Measurements from ENCODE around the gene DPYD. TPM values are rescaled to one million over a fixed set of nuclear protein-coding genes. Genes with fewer than 3 reads are reported as not detected.

The DPYD gene
- total RNA-seq, 2 experiments from 2014 or later: 34.4 to 35.9 TPM

- H3K27me3 Mint-ChIP-seq: no peaks in the 10 kb centered on the region
- Histone ChIP-seq H3K4me3 (ENCODE audit: low read length) (no peak overlapping the region), H3K9me3 (ENCODE audit: control insufficient read depth in 1 of 2, insufficient read depth in 1 of 2, low read length in 2 of 2) (peaks cover 0 to 5% of the 10 kb centered on the region in 2 experiments), H3K27ac (ENCODE audit: low read depth in 1 of 2, low read length in 2 of 2) (no peak overlapping the region), H3K4me1 (ENCODE audit: insufficient read depth, low read length) (no peaks in the 10 kb centered on the region), H3K27me3 (ENCODE audit: control insufficient read depth in 1 of 2, insufficient read depth in 2 of 2, low read length in 2 of 2) (no peaks in the 10 kb centered on the region), H3K36me3 (ENCODE audit: insufficient read depth, low read length) (no peaks in the 10 kb centered on the region)
- H3K4me1 Mint-ChIP-seq (ENCODE audit: low read depth): no peaks in the 10 kb centered on the region
- ChIA-PET POLR2A (no interaction called here), CTCF (no interaction called here)
- peaks cover 2% of the 10 kb centered on the region for H3K9me3 Mint-ChIP-seq
- intact Hi-C loops (cut with DNase I, micrococcal nuclease): no loop called here
- no peak for ATAC-seq (ENCODE audit: poor library complexity)
- no peak overlapping the region for H3K27ac Mint-ChIP-seq
- H3K36me3 Mint-ChIP-seq (ENCODE audit: low read depth): peaks cover 26% of the 10 kb centered on the region
- no peak overlapping the region for H3K4me3 Mint-ChIP-seq
- DNase-seq: no peak
- TF ChIP-seq CTCF (IDR thresholded peaks at IDR 0.05): no peak
Observed at GRCh38 chr1:97265630-97266029, 655.2 kb downstream of the DPYD start.

GRCh38 chr1:97262842-97263241 is 658.0 kb downstream of the DPYD start:
- POLR2A ChIA-PET: no interaction called here
- Mint-ChIP-seq H3K9me3 (no peaks in the 10 kb centered on the region), H3K27me3 (no peaks in the 10 kb centered on the region), H3K36me3 (ENCODE audit: low read depth) (peaks cover 15% of the 10 kb centered on the region), H3K4me3 (no peak overlapping the region), H3K4me1 (ENCODE audit: low read depth) (no peaks in the 10 kb centered on the region), H3K27ac (no peak overlapping the region)
- no peak for DNase-seq
- Histone ChIP-seq H3K9me3 (ENCODE audit: control insufficient read depth in 1 of 2, insufficient read depth in 1 of 2, low read length in 2 of 2) (no peaks in the 10 kb centered on the region), H3K27me3 (ENCODE audit: control insufficient read depth in 1 of 2, insufficient read depth in 2 of 2, low read length in 2 of 2) (no peaks in the 10 kb centered on the region), H3K36me3 (ENCODE audit: insufficient read depth, low read length) (no peaks in the 10 kb centered on the region), H3K4me3 (ENCODE audit: low read length) (no peak overlapping the region), H3K4me1 (ENCODE audit: insufficient read depth, low read length) (no peaks in the 10 kb centered on the region), H3K27ac (ENCODE audit: low read depth in 1 of 2, low read length in 2 of 2) (no peak overlapping the region)
- intact Hi-C loops (cut with DNase I, micrococcal nuclease): no loop called here
- no peak for TF ChIP-seq CTCF (IDR thresholded peaks at IDR 0.05)
- CTCF ChIA-PET: no interaction called here
- no peak for ATAC-seq (ENCODE audit: poor library complexity)

- CTCF ChIA-PET: no interaction called here
- Histone ChIP-seq H3K4me1 (ENCODE audit: insufficient read depth, low read length) (no peaks in the 10 kb centered on the region), H3K4me3 (ENCODE audit: low read length) (no peak overlapping the region), H3K27me3 (ENCODE audit: control insufficient read depth in 1 of 2, insufficient read depth in 2 of 2, low read length in 2 of 2) (no peaks in the 10 kb centered on the region), H3K27ac (ENCODE audit: low read depth in 1 of 2, low read length in 2 of 2) (no peak overlapping the region), H3K9me3 (ENCODE audit: control insufficient read depth in 1 of 2, insufficient read depth in 1 of 2, low read length in 2 of 2) (no peaks in the 10 kb centered on the region), H3K36me3 (ENCODE audit: insufficient read depth, low read length) (no peaks in the 10 kb centered on the region)
- intact Hi-C loops (cut with DNase I, micrococcal nuclease): no loop called here
- Mint-ChIP-seq H3K9me3 (no peaks in the 10 kb centered on the region), H3K27me3 (no peaks in the 10 kb centered on the region), H3K27ac (no peak overlapping the region), H3K4me3 (no peak overlapping the region), H3K36me3 (ENCODE audit: low read depth) (no peaks in the 10 kb centered on the region), H3K4me1 (ENCODE audit: low read depth) (no peaks in the 10 kb centered on the region)
- TF ChIP-seq CTCF (IDR thresholded peaks at IDR 0.05): no peak
- POLR2A ChIA-PET: no interaction called here
- DNase-seq: no peak
- no peak for ATAC-seq (ENCODE audit: poor library complexity)
Observed at GRCh38 chr1:97258597-97258996, 662.2 kb downstream of the DPYD start.

Data from CD4-positive, alpha-beta T cell (primary cell).